ENCODE measurements around the gene STUB1.

STUB1 gene

GRCh38 chr16:667780-668518, 12.3 kb upstream of the STUB1 start, which contains the start of gene RHOT2:
Gene RHOT2 (plus strand): TSS chr16:668132. CDS start chr16:668200, 68 bp downstream.
- peak; percentile 43 for TF ChIP-seq FOXP2 (optimal IDR thresholded peaks at IDR 0.05; ENCODE audit: control extremely low read depth, extremely low read length, insufficient read depth)
- no peak for TF ChIP-seq EZH2 (IDR thresholded peaks at IDR 0.05)
- peak; percentile 86 for TF ChIP-seq POLR2AphosphoS5 (IDR thresholded peaks at IDR 0.05; ENCODE audit: borderline replicate concordance, low read depth, low read length)
- H3K4me3 ChIP-seq: peak within 1 kb of the TSS; percentile 94
- H3K9me3 ChIP-seq (ENCODE audit: low read depth, low read length): no peaks in the 10 kb centered on the region
- peak within 1 kb of the TSS; percentile 98 for H3K9ac ChIP-seq (ENCODE audit: insufficient read length)
- DNase-seq (ENCODE audit: low read depth, low spot score): no peak
- H3K36me3 ChIP-seq (ENCODE audit: insufficient read depth, low read length): peaks cover 37% of the 10 kb centered on the region; the same call in 1 of the 2 replicates
- H3K27ac ChIP-seq: peak within 1 kb of the TSS; percentile 83

GRCh38 chr16:668519-669171, 11.6 kb upstream of the STUB1 start:
- Histone ChIP-seq H3K4me3 (peak overlapping the region; percentile 94), H3K9me3 (ENCODE audit: low read depth, low read length) (no peaks in the 10 kb centered on the region), H3K36me3 (ENCODE audit: insufficient read depth, low read length) (peaks cover 42% of the 10 kb centered on the region; the same call in 1 of the 2 replicates), H3K9ac (ENCODE audit: insufficient read length) (peak overlapping the region; percentile 98), H3K27ac (peak overlapping the region; percentile 83)
- DNase-seq (ENCODE audit: low read depth, low spot score): no peak
- no peak for TF ChIP-seq POLR2AphosphoS5 (IDR thresholded peaks at IDR 0.05; ENCODE audit: borderline replicate concordance, low read depth, low read length)
- no peak for TF ChIP-seq EZH2 (IDR thresholded peaks at IDR 0.05)
- no peak for TF ChIP-seq FOXP2 (optimal IDR thresholded peaks at IDR 0.05; ENCODE audit: control extremely low read depth, extremely low read length, insufficient read depth)

- Histone ChIP-seq H3K9me3 (ENCODE audit: low read depth, low read length) (no peaks in the 10 kb centered on the region), H3K36me3 (ENCODE audit: insufficient read depth, low read length) (peaks cover 49% of the 10 kb centered on the region; the same call in 1 of the 2 replicates), H3K4me3 (no peak overlapping the region), H3K9ac (ENCODE audit: insufficient read length) (no peak overlapping the region), H3K27ac (no peak overlapping the region)
- TF ChIP-seq POLR2AphosphoS5 (IDR thresholded peaks at IDR 0.05; ENCODE audit: borderline replicate concordance, low read depth, low read length) (no peak), FOXP2 (optimal IDR thresholded peaks at IDR 0.05; ENCODE audit: control extremely low read depth, extremely low read length, insufficient read depth) (no peak), EZH2 (IDR thresholded peaks at IDR 0.05) (no peak)
- DNase-seq (ENCODE audit: low read depth, low spot score): no peak
These were observed 10.5 kb upstream of the STUB1 start for GRCh38 chr16:669666-670065.

GRCh38 chr16:670485-671352, 9.5 kb upstream of the STUB1 start:
- TF ChIP-seq FOXP2 (optimal IDR thresholded peaks at IDR 0.05; ENCODE audit: control extremely low read depth, extremely low read length, insufficient read depth) (no peak), EZH2 (IDR thresholded peaks at IDR 0.05) (no peak), POLR2AphosphoS5 (IDR thresholded peaks at IDR 0.05; ENCODE audit: borderline replicate concordance, low read depth, low read length) (no peak)
- no peak for DNase-seq (ENCODE audit: low read depth, low spot score)
- Histone ChIP-seq H3K36me3 (ENCODE audit: insufficient read depth, low read length) (peaks cover 49% of the 10 kb centered on the region; the same call in 1 of the 2 replicates), H3K27ac (no peak overlapping the region), H3K9ac (ENCODE audit: insufficient read length) (no peak overlapping the region), H3K4me3 (no peak overlapping the region), H3K9me3 (ENCODE audit: low read depth, low read length) (no peaks in the 10 kb centered on the region)

GRCh38 chr16:671353-672131, 8.7 kb upstream of the STUB1 start:
- DNase-seq (ENCODE audit: low read depth, low spot score): no peak
- Histone ChIP-seq H3K9ac (ENCODE audit: insufficient read length) (no peak overlapping the region), H3K36me3 (ENCODE audit: insufficient read depth, low read length) (peaks cover 49% of the 10 kb centered on the region; the same call in 1 of the 2 replicates), H3K4me3 (no peak overlapping the region), H3K9me3 (ENCODE audit: low read depth, low read length) (no peaks in the 10 kb centered on the region), H3K27ac (no peak overlapping the region)
- TF ChIP-seq EZH2 (IDR thresholded peaks at IDR 0.05) (no peak), POLR2AphosphoS5 (IDR thresholded peaks at IDR 0.05; ENCODE audit: borderline replicate concordance, low read depth, low read length) (no peak), FOXP2 (optimal IDR thresholded peaks at IDR 0.05; ENCODE audit: control extremely low read depth, extremely low read length, insufficient read depth) (no peak)

GRCh38 chr16:672371-672770, 7.8 kb upstream of the STUB1 start:
- H3K9me3 ChIP-seq (ENCODE audit: low read depth, low read length): no peaks in the 10 kb centered on the region
- TF ChIP-seq EZH2 (IDR thresholded peaks at IDR 0.05): no peak
- TF ChIP-seq POLR2AphosphoS5 (IDR thresholded peaks at IDR 0.05; ENCODE audit: borderline replicate concordance, low read depth, low read length): no peak
- no peak for TF ChIP-seq FOXP2 (optimal IDR thresholded peaks at IDR 0.05; ENCODE audit: control extremely low read depth, extremely low read length, insufficient read depth)
- no peak overlapping the region for H3K27ac ChIP-seq
- H3K9ac ChIP-seq (ENCODE audit: insufficient read length): no peak overlapping the region
- H3K4me3 ChIP-seq: no peak overlapping the region
- DNase-seq (ENCODE audit: low read depth, low spot score): no peak
- H3K36me3 ChIP-seq (ENCODE audit: insufficient read depth, low read length): peaks cover 49% of the 10 kb centered on the region; the same call in 1 of the 2 replicates

- no peaks in the 10 kb centered on the region for H3K9me3 ChIP-seq (ENCODE audit: low read depth, low read length)
- no peak overlapping the region for H3K27ac ChIP-seq
- H3K36me3 ChIP-seq (ENCODE audit: insufficient read depth, low read length): peaks cover 49% of the 10 kb centered on the region; the same call in 1 of the 2 replicates
- no peak for DNase-seq (ENCODE audit: low read depth, low spot score)
- no peak overlapping the region for H3K9ac ChIP-seq (ENCODE audit: insufficient read length)
- H3K4me3 ChIP-seq: no peak overlapping the region
- TF ChIP-seq EZH2 (IDR thresholded peaks at IDR 0.05): no peak
- no peak for TF ChIP-seq FOXP2 (optimal IDR thresholded peaks at IDR 0.05; ENCODE audit: control extremely low read depth, extremely low read length, insufficient read depth)
- no peak for TF ChIP-seq POLR2AphosphoS5 (IDR thresholded peaks at IDR 0.05; ENCODE audit: borderline replicate concordance, low read depth, low read length)
These were observed 7.4 kb upstream of the STUB1 start for GRCh38 chr16:672851-673250.

Measured in SK-N-MC (cell line).